Stimulated activated CD4-positive, alpha-beta T cell treated with anti-CD3 and anti-CD28 coated beads, TNF-alpha, amount 100 ng/mL, for 4 hours (primary cell): ENCODE data around the gene DIDO1.
"Not testable (repeated sequence)": the region's sequence is repeated elsewhere in the genome, so short reads cannot be mapped to it uniquely, and the experiment has no call there.

ENCODE experiments used
- DNase-seq, 3 experiments: peaks; one replicate each; pipeline ENCODE4 v3.0.0-alpha.2; 2020; ENCODE audit warnings: low read depth in 3 of 3

The DIDO1 gene

DNA sequence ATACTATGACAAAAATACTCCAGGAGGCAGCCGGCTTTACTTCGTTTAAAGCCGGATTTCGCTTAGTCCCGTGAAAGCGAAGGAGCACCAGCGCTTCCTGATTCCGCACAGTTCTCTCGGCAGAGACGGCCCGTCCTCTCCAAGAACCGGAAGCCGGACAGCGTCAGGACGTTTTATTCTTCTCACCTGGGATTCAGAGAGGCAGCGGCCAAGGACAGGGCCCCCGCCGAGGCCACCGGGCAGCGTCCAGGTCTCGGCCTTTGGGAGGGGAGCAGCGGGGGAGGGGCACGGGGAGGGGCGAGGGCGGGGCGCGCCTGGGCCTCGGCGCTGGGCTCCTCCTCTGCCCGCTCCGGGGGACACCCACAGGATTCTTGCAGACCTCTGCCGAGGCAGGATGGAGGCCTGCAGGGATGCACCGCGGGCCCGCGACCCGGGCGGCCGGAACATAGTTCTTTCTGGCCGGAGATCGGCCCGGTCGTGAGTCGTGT, 2.8 kb upstream of the DIDO1 start:
- DNase-seq, result peak in 1 of 3 experiments; percentile 39

DNA sequence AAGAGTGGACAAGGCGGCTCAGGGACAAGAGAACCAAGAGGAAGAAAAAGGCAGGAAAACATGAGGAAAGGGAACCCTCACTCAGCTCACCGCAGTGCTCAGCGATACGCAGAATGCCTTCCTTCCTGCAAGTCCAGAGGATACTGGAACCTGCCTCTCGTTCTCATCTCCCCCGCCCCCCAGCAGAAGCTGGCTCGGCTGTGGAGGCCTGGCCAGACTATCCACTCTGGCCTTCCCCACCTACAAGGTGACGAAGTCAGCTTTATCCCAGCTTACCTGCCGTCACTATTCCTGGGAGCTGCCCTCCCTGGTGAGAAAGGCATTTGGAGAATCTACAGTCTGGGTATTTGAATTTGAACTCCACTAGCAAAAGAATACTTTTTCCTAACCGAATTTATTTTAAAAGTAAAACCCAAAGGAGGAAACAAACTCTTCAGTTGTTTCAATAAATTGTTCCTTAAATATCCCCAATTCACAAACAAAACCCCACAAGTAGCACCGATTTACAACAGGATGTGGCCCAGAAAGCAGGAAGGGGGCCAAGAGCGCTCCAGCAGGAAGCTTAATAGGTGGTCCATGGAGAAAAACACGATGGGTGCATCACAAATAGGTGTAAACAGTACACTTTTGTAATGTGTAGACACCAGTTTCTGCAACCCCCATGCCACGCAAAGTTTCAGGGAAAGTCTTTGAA, 2.1 kb upstream of the DIDO1 start:
- DNase-seq, result no peak

DNA sequence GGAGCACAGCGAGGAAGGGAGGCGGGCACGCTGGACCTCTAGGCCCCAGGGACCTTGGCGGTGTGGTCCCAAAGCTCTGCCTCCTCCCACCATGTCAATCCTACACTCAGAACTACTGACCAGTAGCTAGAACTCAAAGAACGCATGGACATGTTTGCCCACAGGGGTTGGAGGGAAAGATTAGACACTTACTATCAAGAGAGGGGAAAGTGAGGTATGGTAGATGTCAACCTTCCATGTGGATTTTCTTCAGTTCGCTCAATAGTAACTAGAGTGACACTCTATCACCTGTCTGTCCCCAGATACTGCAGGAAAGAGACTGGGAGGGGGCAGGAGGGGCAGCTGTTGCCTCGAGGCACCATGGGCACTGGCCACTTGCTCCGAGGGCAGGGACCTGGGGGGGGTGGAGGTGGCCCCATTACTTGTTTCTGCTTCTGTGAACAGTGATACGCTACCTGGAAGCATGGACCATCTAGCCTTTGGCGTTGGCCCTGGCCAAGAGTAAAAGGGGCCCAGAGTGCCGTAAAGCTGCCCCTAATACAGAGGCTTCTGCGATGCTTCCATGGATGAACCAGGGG, 912 bp upstream of the DIDO1 start:
- no peak for DNase-seq

DNA sequence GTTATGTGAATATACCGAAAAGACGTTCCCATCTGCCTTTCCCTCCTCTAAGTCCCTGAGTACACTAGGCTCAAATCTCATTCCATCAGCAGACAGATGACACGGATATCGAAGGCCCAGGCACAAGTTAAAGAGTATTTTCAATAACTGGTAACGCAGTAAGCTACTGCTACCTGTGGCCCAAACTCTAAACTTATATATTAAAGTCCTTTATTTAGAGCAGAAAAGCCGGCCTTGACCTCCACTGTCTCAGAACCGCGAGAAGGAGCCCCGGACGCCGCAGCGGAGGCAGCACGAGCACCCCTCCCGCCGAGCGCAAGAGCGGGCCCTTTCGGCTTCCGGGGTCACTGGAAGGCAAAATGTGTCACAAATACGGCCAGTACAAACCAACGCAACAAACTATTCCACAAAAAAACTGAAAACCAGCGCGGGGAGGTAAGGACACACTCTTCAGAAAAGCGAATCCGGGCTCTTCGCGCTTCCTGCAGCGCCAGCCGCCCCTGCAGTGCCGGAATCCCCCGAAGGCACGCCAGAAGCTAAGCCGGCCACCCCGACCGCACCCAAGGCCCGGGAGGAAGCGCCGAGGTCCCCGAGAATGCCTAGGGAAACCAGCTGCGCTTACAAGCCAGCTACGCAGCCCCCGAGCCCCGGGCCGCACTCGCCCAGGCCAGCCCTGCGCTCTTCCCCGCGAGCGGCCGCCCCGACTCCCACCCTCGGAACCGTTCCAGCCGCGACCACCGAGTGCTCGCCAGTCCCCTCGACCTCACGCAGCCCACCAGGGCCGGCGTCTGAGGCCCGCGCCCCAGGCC, 681 bp downstream of the DIDO1 start:
- DNase-seq, result no peak

DNA sequence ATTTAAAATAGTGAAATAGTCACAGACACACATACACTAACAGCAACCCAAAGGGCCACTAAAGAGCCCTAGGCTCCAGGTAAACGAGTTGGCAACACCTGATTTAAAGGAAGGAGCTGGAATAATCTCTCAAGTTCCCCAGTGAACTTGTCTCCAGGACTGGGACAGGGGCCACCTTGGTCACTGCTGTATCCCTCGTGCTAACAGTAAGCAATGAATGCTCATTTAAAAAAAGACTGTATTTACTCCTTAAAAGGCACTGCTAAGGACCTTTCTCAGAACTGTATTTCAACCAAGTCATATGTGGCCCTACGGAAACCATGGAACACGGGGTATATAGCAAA, 1.3 kb downstream of the DIDO1 start:
- no peak for DNase-seq

DNA sequence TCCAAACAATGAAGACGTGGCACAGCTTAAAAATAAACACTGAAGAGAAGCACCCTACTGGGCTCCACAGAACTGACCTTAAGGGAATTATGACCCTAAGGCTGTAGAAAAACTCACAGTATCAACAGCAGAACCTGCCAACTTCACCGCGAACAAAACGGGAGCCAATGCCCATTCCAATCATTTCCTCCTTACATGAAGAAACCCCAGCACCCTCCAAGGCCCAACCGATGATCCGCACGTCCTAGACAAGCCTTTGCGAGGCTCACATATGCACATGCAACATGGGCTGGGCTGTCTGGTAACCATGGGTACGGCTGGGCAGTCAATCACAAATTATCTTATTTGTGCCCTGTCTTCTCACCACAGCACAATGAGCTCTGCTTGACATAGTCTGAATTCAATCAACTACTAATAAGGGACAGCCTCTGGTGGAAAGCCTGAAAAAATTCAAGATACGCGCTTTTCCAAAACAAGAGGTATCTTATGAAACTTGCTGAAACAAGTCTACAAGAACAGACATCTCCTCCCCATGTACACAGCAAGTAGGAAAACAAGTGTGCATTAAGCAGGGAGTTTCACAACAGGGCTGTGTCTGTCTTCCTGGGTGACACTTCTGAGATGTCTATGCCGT, 1.7 kb downstream of the DIDO1 start:
- no peak for DNase-seq

DNA sequence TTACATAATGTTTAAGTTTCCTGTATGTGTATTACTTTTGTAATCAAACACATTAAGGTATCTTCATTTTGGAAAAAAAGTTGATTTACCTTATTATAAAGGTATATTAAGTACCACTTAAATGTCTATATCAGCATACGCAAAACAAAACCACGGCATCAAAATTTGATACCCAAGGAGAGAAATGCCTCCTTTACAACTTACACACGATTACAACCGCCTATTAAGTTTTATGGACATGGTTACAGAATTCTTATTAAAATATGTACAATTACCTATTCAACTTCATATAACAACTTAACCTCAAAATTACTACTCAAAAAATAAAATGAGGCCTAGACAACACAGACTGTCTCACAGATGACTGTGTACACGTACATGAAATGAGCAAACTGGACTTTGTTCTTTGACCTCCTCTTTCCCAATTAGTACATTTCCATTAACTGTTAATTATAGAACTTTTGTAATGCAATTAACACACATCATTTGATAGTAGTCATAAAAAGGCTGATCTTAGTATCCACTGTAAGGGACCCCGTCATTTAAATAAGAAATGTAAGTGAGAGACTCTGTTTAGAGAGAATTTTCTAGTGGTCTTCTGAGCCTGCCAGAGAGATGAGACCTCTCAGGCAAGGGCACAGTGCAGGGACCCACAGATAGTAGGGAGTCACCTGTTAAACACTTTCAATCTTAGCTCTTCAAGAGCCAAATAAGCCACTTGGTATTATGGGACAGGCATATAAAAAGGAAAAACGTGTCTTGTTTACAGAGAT, 2.5 kb downstream of the DIDO1 start:
- DNase-seq, result no peak

DNA sequence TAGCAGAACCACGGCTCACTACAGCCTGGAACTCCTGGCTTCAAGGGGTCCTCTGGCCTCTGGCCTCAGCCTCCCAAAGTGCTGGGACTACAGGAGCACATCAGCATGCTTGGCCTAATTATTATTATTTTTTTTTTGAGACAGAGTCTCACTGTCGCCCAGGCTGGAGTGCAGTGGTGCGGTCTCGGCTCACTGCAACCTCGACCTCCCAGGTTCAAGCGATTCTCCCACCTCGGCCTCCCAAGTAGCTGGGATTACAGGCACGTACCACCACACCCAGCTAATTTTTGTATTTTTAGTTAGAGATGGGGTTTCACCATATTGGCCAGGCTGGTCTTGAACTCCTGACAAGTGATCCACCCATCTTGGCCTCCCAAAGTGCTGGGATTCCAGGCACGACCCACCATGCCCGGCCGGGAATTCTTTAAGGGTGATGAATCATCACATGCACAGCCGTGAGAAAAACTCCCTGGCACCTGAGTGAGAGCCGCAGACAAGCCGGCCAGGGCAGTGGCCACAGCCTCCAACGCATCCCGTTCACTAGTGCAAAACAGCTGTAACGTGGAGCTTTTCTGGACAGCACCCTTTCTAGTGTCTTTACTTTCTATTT, 3.1 kb downstream of the DIDO1 start:
- not testable (repeated sequence) for DNase-seq

DNA sequence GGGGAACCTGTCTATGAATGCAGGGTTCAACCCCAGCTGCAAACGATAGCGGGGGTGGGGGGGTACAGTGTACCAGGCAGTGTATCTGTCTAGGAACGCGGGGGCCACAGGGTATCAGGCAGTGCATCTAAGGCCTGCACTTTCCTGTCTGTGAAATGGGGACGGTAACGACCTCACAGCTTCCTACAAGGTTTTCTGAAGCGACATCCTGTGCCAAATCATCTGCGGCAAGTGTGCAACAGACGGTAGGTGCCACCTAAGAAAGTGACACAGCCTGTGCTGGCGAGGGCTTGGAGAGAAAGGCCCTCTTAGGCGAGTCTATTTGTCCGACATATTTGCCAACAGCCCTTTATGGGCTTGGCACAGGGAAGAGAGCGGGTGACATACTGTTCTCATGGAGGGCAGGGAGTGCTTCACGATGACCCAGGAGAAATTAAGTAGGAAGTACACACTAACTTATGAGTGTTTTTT, 3.8 kb downstream of the DIDO1 start:
- DNase-seq, result no peak

DNA sequence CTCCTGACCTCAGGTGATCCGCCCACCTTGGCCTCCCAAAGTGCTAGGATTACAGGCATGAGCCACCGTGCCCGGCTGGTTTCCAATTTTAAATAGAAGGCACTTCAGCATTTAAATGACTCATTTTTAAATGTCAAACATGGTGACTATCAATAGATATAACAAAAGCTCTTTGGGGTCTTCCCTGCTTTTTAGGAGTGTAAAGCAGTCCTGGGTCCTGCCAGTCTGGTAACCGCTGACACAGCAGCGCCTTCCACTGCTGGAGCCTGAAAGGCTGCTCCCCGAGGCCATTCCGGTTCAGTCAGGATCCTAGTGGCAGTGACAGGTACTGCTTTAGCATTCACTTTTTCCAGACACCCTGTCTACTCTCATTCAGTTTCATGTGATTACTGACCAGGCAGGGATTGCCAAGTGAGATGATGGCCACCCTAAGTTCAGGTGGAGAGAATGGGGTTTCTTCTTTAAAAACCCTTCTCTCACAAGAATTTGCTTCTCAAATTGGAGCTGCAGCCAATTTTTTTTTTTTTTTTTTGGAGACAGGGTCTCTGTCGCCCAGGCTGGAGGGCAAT, 5.1 kb downstream of the DIDO1 start:
- peak in 2 of 3 experiments; percentile 26 to 34 for DNase-seq

DNA sequence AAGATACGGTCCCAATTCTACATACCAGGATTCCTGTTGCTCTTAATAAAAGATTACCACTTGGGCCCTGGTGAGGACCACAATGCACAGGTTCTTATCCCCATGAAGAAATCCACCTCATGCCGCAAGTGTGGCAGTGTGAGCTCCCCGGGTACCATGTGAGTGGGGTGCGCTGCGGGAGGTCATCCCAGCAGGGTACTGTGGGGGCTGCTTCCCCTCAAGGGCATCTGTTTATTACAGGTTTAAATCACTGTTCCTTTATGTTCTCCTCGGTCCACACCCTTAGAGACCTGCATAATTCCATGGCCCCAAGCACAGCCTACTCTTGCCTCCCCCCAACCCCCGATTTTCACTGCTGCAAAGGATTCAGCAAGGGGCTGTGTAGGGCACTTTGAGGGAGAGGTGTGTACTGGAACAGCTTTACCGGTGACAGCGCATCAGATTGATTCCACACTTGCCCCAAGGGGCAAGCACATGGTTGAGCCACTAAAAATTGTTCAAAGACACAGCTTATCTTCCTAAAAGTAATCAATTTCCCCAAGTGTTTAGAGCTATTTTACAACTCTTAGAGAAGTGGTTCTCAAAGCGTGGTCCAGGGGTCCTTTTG, 6.2 kb downstream of the DIDO1 start:
- no peak for DNase-seq

DNA sequence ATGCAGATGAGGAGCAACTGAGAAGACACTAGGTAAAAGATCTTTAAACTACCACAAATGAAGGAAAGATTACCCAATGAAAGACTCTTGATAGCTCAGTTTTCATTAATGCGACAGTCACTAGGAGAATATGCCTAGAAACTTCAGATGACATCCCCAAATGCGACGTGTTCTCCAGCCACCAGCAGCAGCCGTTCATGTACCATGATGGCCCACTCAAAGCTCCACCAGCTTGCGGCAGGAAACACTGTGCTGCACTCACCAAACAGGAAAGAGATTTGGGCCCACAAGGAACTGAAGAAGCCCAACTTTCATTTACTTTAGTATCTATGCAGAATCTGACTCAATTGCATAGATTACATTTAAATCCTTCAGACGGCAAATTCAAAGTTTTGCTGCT, 7.5 kb downstream of the DIDO1 start:
- no peak for DNase-seq

DNA sequence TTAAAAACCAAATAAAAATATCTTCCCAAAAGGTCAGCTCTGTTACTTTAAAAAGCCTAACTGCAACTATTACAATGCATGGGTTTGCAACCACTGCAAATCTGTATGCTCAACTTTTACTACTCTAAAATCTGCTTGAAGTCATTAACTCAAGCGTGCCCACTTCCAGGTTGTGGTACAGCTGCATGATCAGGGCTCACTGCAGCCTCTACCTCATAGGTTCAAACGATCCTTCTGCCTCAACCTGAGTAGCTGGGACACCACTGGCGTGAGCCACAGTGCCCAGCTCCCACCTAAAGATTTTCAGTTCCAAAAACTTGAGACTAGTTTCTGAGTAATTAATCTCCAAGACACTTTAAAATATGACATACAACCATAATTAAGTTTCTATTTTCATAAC, 8.2 kb downstream of the DIDO1 start:
- DNase-seq, result no peak

DNA sequence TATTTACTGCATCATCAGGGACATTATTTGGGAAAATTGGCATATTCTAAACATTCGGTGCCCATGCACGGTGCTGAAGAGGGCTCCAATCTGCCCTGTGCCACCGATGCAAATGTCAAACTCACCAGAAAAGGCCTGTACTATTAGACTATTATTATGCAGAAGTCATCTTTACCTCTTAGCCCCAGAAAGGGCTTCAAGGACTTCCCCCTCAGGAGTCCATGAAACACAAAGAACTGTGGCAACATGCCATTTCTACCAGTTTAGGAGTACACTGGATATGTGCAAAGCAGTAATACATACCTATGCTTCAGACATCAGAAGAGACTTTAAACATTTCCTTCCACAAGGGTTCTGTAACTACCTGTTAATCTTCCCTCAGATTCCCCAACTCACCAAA, 8.6 kb downstream of the DIDO1 start:
- DNase-seq, result no peak

DNA sequence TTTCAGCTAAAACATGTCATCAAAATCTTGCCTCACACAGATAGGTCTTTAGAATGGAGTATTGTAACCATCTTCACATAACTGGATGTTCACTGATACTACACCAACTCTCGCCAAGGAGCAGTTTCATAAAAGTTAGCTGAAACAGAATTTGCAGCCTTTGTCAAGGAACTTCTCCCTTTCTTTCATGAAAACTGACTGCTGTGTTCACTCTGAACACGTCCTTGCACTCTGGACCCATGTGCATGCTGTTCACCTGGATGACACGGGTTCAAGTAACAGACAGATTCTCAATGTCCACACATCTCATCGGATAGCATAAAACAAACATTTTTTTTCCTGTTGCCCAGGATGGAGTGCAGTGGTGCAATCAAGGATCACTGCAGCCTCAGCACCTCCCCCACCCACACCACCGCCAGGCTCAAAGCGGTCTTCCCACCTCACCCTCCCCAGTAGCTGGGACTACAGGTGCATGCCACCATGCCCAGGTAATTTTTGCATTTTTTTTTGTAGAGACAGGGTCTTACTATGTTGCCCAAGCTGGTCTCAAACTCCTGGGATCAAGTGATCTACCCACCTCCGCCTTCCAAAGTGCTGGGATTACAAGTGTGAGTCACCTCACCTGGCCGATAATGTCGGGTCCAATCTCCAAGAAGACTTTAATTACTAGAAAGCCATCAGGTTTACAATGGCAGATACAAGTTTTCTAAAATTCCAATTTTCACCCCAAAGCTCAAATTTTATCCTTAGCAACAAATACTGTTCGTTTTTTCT, 9.4 kb downstream of the DIDO1 start:
- DNase-seq, result no peak

DNA sequence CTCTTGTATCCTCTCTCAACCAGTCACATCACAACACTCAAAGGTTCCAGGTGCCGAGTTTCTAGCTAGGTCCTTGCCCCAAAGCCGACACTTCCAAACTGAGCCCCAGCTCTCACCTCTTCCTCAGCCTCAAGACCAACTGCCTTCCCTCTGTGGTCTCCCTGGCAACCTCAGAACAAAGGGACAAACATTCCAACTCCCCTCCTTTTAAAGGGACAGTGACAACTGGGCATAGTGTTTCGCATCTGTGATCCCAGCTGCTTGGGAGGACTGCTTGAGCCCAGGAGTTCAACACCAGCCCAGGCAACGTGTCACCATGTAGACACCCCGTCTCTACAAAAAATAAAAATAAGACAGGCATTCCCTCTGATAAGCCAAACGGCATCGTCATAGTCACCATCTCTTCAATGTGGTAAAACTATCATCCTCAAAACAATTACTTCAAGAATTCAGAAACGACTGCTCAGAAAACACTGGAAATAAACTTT, 11.3 kb downstream of the DIDO1 start:
- no peak for DNase-seq

DNA sequence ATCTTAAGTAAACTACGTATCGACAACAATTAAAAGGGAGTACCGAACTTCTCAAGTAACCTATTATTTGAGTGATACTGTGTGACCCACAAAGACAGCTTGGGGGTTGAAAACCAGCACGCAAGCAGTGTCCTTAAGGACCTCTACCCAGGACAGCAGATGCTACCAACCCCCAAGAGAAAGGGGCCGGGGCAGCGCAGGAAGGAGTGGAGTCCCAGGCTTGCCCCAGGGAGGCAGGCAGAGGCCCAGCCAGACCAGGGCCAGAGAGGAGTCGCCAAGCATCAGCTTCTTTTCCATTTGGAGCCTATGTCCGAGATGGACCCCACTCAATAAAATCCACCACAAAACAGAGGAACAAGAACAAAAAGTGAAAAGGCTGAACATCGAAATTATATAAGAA, 11.9 kb downstream of the DIDO1 start:
- DNase-seq, result no peak

DNA sequence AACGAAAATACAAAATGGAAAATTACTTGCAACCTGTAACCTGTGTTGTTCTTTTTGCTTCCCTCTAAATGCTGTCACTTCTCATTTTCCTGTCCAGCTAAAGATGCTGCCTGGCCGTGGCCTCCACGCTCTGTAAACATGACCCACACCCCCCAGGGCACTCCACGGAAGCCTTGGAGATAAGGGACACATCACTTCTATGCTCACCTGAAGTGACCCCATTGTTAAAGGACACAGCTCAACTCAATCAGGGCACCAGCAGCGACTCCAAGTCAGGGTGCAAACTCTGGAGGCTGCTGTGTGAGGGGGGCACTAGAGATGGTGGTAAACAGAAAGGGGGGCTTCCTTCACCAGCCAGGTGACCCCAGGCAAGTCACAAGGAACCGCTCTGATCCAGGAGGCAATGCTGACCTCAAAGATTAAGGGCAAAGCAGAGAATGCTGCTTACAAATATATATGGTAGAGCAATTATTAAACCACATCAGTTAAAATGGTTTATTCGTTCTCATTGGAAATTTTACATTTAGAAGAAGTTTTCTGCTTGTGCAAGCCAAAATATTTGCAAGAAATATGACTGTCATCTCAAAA, 13.2 kb downstream of the DIDO1 start:
- no peak for DNase-seq

DNA sequence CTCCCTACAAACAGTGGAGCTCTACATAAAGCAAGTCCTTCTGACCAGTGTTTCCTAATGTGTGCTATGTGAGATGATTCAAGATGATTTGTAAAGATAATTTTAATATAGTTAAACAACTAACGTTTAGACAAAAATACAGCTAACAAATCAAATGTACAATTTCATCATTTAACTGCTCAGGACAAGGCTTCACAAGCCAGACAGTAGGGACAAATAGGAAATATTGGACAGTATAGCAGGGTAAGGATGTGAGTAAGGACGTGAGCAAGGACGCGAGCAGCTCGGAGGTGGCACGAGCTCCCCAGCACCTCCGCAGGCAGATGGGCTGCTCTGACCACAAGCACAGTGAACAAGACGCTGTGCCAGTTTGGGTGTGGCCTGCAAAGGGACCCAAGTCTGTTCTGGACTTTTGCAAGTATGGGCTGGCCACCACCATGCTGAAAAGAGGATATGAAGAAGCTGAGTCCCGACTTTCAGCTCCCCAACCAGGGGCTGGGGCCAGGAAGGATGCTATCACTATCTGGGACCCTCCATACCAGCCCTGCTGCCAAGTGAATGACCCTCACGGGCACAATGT, 14.5 kb downstream of the DIDO1 start:
- no peak for DNase-seq
